Medulla oblongata (tissue), 1 donor: ENCODE measurements around the gene ZMIZ1.

Experiments
- DNase-seq: peaks from one replicate; pipeline ENCODE4 v3.0.0-alpha.2; 2015; ENCODE audit errors: extremely low spot score

The ZMIZ1 gene

GRCh38 chr10:79342811-79343561, 274.2 kb downstream of the ZMIZ1 start:
- no peak for DNase-seq

- no peak for DNase-seq
Observed at GRCh38 chr10:79344502-79345195, 275.9 kb downstream of the ZMIZ1 start.

- no peak for DNase-seq
Observed at GRCh38 chr10:79345241-79346011, 276.7 kb downstream of the ZMIZ1 start.

GRCh38 chr10:79346012-79346340, 277.2 kb downstream of the ZMIZ1 start:
- DNase-seq = no peak

GRCh38 chr10:79346388-79347225, 277.8 kb downstream of the ZMIZ1 start:
- DNase-seq = no peak

GRCh38 chr10:79347226-79347893, 278.6 kb downstream of the ZMIZ1 start, which contains the start of gene PPIF:
PPIF (plus strand) TSS chr10:79347469; CDS start chr10:79347549, 80 bp downstream.
- DNase-seq = peak; percentile 95

GRCh38 chr10:79347894-79348639, 279.3 kb downstream of the ZMIZ1 start:
- peak; percentile 63 for DNase-seq

GRCh38 chr10:79348640-79348988, 279.8 kb downstream of the ZMIZ1 start:
- DNase-seq = no peak

- no peak for DNase-seq
Observed at GRCh38 chr10:79349072-79349491, 280.3 kb downstream of the ZMIZ1 start.

GRCh38 chr10:79349766-79350406, 281.1 kb downstream of the ZMIZ1 start:
- no peak for DNase-seq

- DNase-seq = no peak
Observed at GRCh38 chr10:79350407-79351154, 281.8 kb downstream of the ZMIZ1 start.

GRCh38 chr10:79351332-79351731, 282.6 kb downstream of the ZMIZ1 start:
- no peak for DNase-seq

GRCh38 chr10:79352035-79352877, 283.5 kb downstream of the ZMIZ1 start:
- DNase-seq = no peak

GRCh38 chr10:79353000-79353406, 284.2 kb downstream of the ZMIZ1 start:
- DNase-seq = no peak

GRCh38 chr10:79353726-79354125, 285.0 kb downstream of the ZMIZ1 start:
- no peak for DNase-seq

GRCh38 chr10:79354141-79354540, 285.4 kb downstream of the ZMIZ1 start:
- DNase-seq = no peak

GRCh38 chr10:79354615-79355014, 285.8 kb downstream of the ZMIZ1 start:
- DNase-seq = no peak

- no peak for DNase-seq
Observed at GRCh38 chr10:79355420-79356017, 286.8 kb downstream of the ZMIZ1 start.
